HG02610 (cell line): ENCODE results near the gene MCM9.

Experiments used
- ATAC-seq: cut with Tn5 transposase; IDR thresholded peaks from one replicate; pipeline ENCODE4 v1.9.1; 2021; ENCODE audit warnings: mild to moderate bottlenecking, moderate library complexity; ENCODE audit not compliant: unreplicated experiment

The MCM9 gene

DNA sequence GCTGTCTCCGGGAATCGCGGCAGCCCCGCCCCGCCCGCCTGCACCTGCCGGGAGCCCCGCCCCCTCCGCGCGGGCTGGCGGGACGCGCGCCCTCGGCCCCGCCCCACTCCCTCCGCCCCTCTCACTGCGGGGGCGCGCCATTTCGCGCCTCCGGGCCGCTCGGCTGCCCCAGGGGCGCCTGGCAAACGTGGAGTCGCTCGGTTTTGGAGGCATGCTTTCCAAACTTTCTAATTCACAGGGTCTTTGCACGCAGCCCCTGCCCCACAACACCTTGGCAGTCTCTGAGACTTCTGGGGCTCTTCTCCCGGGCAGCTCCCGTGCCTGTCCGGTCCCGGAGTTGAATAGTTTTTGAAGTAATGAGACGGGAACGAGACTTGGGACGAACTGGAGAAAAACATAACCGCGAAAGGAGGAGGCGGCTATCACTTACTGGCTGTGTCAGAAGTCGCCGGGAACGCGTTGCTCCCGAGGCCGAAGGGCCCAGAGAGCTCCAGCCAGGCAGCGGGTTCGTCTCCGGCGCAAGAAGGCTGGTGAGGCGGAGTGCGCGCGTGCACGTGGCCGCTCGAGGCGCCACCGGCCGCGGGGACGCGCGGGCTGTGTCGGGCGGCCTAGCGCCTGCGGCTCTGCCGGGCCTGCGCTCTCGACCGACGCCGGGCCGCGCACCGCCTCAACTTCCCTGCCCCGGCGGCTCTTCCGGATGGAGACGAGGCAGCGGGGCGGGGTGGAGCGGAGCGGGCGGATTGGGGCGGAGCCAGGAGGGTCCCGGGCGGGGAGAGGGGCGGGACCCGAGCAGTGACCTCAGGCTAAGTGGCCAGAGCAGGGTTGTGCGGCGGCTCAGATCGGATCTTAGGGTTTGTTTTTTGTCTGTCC is at the start of gene MCM9:
Gene MCM9, minus strand, starts transcription at position 699 of the 870 bp plus-strand sequence. CDS start 3,436 bp downstream, outside the sequence.
- ATAC-seq, result peak; percentile 98

DNA sequence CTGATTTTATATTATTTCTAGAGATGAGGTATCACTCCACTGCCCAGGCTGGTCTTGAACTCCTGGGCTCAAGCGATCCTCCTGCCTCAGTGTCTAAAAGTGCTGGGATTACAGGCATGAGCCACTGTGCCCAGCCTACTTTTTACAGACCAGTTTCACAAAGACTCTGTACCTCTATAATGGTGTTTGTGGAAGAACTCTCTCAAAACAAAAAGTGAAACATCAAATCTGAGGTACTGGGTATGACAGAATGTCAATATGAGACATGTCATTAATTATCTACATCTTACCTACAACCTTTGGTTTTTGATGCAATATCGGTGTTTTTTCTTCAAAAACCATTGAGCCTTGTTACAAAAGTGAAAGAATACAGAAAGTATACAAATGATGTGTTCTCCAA is 49.4 kb upstream of the MCM9 start:
- no peak for ATAC-seq

DNA sequence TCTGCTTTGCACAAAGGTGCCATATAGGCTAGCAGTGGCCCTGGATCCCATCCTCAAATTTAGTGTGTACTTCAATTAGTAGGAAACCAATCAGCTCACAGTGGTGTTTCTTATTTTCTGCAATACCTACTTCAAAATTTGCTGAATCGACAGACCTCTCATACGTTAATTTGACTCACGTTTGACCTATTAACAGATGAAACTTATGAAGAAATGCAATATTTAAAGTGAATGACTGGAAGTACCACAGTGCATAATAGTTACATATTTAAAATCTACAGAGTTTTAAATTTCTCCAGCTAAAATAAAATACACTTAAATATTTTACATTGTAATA is 47.6 kb upstream of the MCM9 start:
- ATAC-seq, result no peak

DNA sequence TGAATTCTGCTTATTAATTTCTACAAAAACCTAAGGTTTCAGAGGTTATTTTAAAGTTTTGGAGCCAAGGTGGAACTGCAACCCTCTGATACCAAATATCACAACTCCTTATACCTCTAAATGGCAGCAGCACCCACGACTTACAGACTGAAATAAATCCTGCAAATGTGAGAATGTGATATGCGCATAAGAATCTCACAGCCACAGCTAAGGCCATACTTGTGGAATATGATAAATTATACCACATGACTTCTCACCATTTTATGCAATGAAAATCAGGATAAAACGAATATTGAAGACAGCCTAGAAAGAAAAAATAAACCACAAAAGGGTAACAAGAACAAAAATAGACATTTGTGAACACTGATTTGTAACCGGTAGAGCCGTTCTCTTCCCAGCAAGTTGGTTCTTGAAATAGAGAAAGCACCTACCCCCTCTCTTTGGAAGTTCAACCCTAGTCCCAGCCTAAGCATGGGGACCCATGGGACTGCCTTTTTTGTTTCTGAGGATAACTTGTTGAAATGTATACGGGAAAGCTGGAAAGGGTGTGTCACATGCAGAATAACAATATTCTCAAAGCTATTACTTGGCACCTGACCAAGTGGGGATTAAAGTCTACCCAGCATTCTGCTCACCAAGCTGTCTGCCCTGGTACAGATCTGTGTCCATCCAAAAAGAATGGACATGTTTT is 47.1 kb upstream of the MCM9 start:
- ATAC-seq, result no peak

DNA sequence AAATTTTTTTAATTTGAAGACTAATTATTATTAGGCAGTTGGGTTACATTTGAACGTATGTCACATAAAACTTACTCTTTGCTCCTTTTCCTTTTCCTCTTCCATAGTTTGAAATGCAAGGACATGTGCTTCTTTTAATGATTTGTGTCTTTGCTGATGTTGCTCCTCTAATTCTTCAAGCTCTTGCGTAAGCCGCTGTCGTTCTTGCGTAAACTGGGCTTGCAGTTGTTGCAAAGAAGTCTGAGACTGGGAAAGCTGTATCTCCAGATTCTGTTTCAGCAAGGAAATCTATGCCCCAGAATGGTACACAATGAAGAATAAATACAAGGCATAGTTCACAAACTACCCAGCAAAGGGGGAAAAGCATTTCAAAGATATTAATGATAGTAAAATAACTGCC is 45.1 kb upstream of the MCM9 start:
- ATAC-seq, result no peak

DNA sequence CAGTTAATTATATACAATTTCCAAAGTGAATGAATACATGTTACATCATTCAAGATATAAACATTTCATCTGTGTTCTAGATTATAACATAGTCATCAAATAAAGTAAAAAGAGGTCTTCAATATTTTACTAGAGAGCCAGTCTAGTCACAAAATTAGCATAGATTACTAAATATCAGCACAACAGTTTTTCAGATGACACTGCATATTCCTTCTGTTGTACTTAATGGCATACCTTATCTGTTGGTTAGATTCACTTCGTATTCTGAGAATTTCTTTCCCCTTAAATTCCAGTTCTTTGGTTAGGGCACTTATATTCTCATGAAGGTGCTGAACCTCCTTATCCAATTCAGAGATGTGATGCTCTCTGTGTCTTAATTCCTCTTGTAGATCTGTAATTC is 39.8 kb upstream of the MCM9 start:
- no peak for ATAC-seq

DNA sequence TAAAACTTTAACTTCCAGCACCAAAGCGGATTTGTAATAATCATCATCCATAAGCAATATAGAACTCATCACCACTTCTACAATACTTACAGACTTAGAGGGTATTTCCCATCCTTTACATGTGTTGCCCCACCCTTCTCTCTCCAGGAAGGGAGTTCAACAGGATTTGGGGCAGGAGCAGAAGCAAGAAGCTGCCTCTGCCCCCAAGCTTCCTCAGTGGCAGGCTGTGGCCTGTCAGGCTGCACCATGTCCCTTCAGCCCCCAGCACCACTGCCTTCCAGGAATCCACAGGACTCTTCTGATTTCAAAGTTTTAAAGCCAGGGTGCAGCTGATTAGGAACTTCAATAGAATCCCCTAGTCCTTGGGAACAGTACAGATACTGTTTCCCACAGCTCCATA is 36.7 kb upstream of the MCM9 start:
- ATAC-seq, result no peak

DNA sequence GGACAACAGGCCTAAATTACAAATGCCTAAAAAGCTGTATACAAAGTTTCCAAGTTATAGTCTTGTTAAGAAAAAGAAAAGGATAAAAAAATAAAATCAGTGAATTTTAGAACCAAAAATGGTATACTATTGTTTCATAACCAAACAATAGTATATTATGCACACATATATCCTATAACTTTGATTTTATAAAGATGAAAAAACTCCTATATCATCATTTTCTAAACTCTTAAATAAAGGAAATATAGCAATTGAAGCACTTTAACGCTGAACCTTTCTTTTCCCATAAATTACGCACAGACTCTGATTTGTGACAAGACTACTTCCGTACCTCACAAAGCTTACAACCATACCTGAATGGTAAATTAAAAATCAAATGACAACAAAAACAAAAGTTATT is 35.9 kb upstream of the MCM9 start:
- no peak for ATAC-seq

DNA sequence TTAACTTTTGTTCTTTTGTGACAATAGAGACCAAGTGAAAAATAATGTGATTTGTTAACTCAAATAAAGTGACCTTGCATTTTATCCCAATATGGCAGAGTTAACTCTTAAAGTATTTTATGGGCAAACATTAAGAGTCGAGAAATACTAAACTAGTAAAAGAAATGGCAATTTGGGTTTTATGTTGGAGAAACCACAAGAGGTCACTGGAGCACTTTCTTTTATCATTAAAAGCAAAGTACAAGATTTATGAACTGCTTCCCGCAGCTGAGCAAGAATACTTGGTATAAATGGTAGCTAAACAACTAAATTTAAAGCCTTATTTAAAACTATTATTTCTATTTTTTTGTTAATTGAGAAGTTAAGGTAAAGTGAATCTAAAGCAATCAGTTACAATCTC is 33.5 kb upstream of the MCM9 start:
- no peak for ATAC-seq

DNA sequence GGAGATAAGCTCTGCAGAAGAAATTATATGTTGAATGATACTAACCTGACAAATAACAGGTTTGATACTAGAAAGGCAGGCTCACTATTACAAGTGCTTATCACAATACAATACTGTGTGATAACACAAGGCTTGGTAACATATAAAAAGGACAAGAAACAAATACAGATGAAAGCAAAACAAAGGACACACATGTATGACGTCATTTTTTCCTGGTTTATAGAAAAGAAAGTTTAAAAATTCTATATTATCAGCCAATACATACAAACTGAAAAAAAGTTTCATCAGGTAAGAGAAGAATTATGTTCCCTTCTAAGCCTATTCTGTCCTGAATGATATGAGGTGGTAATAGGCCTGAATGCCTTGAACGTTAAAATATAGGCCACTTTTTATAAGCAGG is 32.3 kb upstream of the MCM9 start:
- no peak for ATAC-seq

DNA sequence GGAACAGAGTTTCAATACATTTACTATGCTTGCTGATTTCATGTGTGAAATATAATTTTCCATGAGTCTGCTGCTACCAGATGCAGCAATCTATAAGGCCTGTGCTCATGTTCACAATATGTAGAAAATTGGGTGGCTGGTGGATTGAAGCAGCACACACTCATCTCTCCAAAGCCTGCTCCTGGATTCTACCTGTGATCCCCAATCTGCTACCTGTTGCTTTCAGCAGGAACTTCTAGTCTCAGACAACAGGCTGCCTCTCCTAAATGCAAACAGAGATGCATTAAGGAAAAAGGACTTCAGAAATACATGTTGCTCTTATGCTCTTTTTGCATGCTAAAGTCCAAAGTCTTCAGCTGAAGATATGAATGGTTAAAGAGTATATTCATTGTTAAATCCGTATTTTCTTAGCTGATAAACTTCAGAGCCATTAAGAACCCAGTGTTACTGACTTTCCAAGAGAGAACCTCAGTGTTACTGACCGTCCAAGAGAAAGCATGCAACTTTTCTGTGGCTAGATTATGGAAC is 30.9 kb upstream of the MCM9 start:
- ATAC-seq, result no peak

DNA sequence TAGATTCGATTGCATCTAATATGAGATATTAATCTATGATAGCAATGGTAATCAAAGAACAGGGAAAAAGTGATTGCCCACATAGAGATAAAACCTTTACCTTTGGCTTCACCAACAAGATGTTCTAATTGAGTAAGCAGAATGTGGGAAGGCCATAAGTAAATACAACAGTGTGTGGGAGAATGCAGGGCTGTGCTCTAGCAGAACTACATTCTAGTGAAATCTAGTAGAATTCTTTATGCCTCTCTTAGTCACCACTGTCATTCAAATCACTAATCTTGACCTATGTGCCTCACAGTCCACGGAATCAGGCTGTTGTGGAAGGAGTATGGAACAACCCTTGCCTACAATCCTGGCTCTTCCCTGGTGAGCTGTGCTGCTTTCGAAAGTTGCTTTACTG is 30.4 kb upstream of the MCM9 start:
- no peak for ATAC-seq

DNA sequence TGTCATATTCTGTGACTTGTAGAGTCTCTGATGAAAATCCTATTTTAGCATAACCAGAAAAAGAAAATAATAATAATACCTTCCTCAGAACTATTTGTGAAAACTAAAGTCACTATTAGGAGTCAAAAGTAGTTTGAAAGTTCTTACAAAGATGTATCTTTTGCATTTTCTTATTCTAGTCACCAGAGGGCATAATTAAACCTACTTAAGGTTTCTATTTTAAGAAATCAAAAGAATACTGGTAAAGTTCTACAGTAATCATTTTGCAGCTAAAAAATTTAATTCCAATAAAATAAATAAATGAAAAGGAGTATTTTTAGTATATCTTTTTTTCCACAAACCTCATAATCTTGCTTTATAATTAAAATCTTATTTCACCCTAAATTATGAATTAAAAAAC is 28.0 kb upstream of the MCM9 start:
- no peak for ATAC-seq

DNA sequence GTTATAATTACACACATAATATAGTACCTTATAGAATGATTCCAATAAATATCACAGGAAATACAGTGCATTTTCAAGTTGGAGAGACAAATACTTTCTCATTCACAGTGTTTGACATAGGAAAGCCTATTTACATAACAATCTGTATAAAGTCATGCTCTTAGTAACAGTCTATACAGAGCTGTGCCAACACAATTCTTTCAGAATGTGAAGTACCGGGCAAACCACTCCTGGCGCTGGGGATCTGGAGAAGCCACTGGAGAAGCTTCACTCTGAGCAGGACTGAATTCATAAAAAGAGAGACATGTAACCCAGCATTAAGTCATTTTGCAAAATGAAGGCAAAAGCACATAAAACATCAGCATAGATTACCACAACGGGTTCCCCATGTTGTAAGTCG is 24.9 kb upstream of the MCM9 start:
- ATAC-seq, result no peak

DNA sequence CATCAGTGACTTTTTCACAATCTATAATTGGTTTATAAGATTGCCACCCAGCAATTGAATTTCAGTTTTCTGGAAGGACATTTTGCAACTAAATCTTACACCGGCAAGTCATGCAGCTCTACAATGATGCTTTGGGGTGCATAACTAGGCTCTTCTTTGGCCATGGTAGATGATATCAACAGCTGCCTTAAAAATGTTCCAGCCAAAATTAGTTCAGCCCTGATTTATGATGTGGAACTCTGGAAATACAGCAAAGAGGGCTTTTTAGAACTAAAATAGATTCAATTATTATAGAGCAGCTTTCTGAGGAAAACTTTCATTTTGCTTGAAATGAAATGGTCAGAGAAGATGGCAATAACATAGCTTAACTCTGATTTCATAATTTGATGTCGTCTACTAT is 18.4 kb upstream of the MCM9 start:
- no peak for ATAC-seq

DNA sequence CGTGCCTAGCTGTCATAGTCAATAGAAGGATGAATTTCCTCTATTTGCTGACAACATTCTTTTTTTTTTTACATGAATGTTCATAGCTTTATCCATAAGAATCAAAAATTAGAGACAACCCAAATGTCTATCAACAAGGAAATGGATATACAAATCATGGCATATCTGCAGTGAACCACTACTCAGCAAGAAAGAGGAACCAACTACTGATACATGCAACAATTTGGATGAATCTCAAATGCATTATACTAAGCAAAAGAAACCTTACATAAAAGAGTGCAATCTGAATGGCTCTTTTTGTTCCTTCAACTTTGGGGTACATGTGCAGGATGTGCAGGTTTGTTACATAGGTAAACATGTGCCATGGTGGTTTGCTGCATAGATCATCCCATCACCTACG is 17.7 kb upstream of the MCM9 start:
- ATAC-seq, result no peak

DNA sequence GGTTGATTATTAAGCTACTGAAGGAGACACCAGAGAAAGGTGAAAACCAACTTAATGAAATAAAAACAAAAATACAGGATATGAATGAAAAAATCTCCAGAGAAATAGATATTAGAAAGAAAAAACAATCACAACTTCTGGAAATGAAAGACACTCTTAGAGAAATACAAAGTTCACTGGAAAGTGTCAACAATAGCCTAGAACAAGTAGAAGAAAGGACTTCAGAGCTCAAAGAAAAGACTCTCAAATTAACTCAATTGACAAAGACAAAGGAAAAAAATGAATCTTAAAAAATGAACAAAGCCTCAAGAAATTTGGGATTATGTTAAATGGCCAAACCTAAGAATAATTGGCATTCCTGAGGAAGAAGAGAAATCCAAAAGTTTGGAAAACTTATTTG is 10.3 kb upstream of the MCM9 start:
- ATAC-seq, result no peak

DNA sequence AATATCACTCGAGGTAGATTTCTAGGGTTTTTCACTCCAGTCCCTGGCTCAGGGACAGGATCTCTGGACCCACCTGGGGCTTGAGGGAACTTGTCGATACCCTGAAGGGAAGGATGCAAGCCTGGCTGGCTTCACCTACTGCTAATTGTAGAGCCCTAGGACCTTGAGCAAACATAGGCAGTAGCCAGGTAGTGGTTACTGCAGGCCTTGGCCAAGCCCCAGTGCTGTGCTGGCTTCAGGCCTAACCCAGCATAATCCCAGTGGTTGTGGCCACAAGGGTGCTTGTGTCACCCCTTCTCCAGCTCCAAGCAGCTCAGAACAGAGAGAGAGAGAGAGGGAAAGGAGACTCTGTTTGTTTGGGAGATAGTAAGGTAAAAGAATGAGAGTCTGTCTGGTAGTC is 5.8 kb upstream of the MCM9 start:
- no peak for ATAC-seq

DNA sequence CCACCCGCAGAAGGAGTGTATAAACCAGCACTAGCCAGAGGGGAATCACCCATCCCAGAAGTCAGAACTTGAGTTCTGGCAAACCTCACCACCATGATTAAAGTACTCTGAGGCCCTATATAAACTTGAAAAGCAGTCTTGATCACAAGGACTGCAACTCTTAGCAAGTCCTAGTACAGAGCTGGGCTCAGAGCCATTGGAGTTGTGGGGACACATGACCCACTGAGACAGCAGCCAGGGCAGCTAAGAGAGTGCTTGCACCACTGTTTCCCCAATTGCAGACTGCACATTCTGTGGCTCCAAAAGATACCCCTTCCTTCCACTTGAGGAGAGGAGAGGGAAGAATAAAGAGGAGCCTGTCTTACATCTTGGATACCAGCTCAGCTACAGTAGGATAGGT is 4.7 kb upstream of the MCM9 start:
- ATAC-seq, result no peak

DNA sequence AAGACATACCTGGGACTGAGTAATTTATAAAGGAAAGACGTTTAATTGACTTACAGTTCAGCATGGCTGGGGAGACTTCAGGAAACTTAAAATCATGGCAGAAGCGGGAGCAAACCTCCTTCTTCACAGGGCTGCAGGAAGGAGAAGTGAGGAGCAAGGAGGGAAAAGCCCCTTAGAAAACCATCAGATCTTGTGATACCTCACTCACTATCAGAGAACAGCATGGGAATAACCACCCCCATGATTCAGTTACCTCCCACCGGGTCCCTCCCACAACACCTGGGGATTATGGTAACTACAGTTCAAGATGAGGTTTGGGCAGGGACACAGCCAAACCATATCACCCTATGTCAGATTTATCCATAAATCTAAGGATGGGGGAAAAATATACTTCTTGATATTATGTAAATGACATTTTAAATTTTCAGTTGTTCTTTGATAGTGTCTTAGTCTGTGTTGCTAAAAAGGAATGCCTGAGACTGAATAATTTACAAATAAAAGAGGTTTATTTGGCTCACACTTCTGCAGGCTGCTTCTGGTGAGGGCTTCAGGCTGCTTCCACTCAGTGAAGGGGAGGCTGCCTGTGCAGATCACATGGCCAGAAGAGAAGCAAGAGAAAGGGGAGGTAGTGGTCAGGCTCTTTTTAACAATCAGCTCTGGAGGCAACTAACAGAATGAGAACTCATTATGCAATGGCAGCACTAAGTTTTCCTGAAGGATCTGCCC is 1.2 kb upstream of the MCM9 start:
- no peak for ATAC-seq

DNA sequence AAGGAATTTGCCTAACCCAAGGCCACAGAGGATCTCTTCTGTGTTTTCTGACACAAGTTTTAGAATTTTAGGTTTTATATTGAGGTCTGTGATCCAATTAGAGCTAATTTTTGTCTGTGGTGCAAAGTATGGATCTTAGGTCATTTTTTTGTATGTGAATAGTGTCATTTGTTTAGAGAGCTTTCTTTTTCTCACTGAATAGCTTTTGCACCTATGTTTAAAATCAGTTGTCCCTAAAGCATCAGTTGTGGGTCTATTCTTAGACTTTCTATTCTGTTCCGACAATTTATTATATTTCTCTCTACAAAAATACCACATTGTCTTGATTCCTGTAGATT is 341 bp upstream of the MCM9 start:
- ATAC-seq, result peak; percentile 0
